AG08395 (cell line): ENCODE data around the gene ERC2.

Experiments
- DNase-seq: peaks from one replicate; pipeline ENCODE4 v3.0.0; 2012; ENCODE audit warnings: mixed read lengths, low spot score

Gene ERC2

DNA sequence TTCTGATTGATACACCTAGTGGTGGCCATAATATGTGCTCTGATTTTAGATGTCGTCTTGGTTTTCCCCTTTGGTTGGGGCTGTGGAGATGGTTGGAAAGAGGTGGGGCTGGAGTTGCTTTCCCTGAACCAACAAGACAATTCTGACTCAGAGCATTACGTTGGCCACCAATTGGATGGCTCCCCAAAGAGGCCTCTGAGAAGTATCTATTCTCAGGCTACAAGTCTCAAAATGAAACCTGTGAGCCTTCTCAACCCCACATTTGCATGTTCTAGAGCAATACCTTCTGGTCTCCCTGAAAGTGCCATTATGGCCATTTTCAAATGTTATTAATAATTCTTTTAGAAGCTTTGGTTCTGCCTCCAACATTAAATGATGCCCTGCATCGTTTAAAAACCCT lies 792.8 kb downstream of the ERC2 start:
- DNase-seq = no peak

DNA sequence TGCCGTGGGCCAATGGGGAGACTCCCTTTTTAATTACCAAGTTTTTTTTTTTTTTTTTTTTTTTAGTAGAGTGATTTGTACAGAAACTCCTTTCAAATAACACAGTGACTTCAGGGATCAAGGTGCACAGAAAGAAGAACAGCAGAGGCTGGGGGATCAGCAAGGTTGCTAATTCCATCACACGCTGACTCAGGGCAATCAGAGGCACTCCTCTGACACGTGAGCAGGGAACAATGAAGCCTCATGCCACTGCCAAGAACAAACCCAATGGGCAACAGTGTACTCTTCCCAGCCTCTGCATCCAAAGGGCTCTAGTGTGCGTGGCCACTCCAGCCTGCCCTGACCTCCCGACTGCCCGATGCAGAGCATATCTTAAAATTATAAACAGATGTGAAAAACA lies 794.5 kb downstream of the ERC2 start:
- no peak for DNase-seq

DNA sequence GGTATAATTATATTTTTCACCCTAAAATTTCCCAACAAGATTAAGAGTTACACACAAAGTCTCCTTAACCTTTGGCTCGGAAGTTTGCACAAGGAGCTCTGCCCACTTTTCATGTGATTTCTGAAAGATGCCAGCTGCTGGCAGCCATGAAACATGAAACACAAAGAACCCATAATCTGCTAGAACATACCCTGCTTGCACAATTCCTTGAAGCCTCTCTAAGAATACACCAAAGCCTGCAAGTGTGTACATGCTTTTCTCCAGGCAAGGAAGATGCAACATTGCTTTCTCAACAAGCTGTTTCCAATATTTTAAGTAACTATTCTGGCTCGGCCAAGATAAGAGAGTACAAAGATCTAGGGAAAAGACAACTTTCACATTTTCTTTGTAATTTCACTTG lies 799.1 kb downstream of the ERC2 start:
- no peak for DNase-seq

DNA sequence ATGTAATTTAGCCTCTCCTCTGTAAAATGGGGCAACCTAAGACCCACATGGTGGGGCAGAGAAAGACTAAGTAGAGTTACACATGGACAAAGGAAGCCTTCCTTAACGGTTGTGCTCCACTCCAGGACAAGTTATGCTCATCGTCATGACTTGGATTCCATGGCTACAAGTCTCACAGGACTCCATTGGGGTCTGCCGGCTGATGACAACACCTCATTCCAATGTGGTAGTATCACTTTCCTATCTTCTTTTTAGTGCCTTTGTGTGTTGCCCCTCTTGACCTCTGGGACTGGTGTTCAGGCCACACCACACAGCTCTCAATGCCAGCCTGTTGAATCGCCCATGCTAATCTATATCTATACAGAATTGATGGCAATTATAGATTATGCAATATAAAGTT lies 799.9 kb downstream of the ERC2 start:
- DNase-seq = peak; percentile 17

DNA sequence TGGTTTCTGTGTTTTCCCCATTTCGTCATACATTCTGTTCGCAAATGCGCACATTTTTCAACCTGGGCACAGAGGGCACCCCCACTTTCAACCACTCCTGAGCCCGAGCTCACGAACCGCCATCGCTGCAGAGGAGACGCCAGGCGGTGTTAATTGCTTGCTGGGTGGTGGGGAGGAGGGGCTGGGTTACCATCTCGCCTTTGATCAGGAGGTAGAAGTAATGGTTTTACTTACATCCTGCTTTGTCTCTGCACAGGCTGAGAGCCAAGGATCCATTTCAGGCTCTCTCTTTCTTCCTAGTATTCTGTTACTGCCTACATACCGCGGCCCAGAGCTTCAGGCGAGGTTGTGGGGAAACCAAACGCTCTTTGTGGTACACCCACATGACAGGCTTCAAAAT lies 803.9 kb downstream of the ERC2 start:
- DNase-seq = no peak

DNA sequence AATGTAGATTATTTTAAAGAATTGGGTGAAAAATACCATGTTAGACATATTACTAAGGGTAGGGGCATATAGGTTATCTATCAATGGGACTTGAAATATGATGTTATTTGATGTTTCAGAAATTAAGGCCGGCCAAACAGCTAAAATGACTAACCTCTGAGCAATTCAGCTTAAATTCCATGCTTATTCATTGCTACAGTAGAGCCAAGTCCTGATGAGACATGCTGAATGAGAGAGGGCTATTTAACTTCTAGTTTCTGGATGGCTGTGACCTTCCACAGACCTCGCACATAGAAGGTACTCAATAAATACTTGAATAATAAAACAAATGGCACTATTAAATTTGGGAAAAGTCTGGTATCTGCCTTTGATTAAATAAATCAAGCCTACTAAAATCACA lies 805.6 kb downstream of the ERC2 start:
- DNase-seq = peak; percentile 71

DNA sequence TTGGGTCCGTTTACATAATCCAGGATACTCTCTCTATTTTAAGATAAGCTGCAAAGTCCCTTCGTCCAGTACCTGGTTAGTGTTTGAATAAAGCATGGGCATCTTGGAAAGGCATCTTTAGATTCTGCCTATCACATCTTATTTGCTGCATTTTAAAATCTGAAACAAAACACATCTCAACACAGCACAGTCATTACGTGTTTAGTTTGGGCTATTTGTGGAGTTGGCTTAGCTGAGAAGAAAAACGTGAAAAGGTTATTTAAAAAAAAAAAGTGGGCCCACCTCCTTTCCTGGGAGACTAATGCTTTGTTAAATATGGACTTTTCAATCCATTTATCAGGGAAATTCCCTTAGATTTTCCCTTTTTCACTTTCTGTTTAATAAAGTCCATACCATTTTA lies 806.7 kb downstream of the ERC2 start:
- DNase-seq = no peak

DNA sequence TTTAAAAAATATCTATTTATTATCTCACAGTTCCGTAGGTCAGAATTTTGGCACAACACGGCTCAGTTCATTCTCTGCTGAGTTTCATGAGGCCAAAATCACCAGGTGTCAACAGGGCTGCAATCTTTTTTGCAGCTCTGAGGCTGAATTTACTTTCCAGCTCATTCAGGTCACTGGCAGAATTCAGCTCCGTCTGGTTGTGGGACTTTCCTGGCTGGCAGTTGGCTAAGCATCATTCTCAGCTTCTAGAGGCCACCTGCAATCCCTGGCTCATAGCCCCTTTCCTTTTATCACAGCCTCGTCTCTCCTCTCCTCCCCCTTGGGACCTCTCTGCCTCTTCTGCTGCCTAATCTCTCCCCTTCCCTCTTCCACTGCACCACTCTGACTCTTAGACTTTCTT lies 807.1 kb downstream of the ERC2 start:
- no peak for DNase-seq

DNA sequence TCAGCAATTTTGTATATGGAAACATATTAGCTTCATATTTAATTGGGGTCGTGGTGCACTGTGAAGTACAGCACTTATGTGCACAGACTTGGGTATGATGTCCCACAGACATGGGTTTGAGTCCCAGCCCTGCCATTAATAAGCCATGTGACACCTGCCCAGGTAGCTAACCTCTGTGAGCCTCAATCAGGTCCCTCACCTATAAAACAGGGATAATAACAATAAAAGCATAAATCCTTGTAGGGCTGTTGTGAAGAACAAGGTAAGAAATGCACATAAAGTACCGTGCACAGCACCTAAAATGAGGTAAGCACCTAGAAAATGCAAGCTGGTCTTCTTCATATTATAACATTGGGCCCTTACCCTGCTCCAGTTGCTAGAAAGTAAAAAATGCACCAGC lies 807.6 kb downstream of the ERC2 start:
- DNase-seq = no peak

DNA sequence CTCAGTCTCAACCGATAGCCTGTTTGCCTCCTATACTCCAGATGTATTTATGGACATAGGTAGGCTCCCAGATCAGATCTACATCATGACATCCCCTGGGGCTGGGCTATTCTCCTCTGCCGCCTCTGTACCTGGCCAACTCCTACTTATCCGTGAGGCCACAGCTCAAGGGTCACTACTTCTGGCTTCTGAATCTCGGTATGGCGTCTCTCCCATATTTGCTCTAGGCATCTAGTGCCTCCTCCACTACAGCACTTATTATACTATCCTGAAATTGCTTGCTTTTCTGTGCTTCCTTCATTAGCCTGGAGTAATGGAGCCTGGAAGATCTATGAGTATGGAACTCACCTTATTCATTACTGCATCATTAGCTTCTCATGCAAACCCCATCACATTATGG lies 808.6 kb downstream of the ERC2 start:
- no peak for DNase-seq

DNA sequence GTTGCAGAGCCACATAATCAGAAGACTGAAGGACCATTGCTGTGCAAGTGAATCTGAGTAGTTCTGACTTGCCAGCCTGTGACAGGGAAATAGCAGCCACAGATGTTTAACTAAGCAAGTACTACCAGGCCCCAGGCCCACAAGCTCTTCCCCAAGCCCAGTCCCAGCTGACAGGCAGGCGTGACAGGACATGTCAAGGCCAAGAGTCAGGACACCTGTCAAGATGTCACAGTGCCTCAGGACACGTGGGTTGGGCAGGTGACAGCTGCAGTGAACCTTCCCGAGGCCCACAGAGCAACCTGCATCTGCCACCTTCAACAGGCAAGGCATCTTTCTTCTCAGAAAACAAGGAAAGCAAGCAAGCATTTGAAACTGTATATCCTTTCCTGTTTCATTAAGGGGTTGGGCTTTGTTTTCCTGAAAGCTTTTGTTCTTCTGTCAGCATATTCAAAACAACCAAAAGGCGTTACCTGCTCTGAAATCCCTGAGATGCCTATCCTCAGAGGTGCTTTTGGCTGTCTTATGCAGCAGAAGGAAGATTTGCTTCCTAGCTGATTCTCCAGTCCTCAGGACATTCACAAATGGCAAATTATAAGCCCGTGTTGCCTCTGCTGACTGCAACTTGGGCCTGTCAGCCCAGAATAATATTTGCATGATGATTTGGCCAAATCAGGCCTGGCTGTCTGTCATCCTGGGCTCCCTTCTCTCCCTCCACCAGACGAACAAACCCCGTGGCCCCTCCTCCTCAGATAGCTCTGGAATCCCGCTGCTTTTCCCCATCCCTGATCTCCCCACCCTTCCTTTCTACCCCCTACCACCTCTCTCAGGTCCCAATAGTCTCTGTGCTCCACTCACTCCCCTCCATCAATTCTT lies 809.3 kb downstream of the ERC2 start:
- DNase-seq = no peak

DNA sequence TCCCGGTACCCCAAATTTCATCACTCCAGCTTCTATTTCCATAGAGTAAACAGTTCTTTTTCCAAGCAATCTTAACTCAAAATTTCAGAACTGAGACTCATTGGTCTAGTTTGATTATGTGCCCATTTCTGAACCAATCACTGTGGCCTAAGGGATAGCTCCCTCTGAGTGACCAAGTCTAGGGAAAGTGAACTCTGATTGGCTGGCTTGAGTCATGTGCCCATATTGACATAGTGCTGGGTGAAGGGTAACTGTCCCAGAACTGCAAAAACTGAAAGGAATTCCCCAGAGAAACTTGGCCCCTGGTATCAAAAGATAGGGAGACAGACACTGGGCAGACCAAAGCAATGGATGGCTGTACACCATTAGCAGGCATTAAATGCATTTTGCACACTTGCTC lies 810.0 kb downstream of the ERC2 start:
- DNase-seq = no peak

DNA sequence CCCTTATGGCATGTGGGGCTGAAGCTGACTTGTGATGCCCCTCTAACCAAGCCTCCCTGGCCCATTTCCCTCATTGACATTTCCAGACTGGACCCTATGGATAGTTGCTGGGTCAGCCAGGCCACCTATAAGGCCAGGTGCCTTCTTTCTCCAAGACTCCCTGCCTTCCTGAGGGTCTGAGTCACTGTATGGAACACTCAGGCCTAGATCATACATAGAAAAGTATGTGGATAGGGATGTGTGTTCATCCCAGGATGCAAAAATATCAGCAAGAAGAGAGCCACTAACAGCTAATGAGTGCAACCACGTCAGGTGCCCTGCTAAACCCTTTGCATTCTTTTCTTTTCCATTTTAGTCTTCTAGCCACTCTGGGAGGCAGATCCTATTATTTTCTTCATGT lies 812.7 kb downstream of the ERC2 start:
- DNase-seq = no peak

DNA sequence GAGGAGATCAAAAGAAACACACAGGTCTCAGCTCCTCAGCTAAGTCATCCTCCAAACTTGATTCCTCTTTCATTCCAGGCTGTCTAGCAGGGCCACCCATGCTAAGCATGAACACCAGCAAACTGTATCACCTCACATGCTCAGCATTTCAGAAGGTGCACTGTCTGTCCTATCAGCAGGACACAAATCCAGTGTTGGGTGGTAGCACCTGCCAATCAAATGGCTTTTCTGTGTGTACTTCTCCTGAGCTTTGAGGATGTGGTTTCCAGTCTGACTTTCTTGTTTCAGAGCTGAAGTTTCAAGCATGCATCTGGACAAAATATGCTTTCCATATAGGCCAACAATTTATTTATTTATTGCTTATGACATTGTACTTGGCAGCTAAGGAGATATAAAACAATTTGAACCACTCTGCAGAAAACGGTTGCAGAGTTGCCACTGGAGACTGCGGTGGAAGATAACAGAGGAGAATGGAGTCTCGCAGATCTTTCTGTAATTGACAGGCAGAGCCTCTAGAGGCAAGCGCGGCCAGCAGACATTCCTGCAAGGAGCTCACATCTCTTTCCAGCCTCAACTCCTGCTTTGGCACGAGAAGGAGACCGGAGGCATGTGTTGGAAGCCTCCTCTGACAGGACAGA lies 814.0 kb downstream of the ERC2 start:
- DNase-seq = peak; percentile 10

DNA sequence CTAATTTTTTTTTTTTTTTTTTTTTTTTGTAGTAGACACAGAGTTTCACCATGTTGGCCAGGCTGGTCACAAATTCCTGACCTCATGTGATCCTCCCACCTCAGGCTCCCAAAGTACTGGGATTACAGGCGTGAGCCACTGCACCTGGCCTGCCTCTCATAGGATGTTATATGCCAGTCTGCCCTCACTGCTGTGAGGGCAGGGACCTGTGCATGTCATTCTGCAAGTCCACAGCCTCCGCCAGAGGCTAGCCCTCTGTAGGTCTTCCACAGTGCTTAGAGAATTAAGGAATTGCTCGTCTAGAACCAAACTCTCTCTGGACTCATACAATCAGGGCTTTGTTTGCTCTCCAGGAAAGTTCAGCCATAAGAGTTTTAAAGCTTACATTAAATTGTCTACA lies 817.3 kb downstream of the ERC2 start:
- DNase-seq = no peak

DNA sequence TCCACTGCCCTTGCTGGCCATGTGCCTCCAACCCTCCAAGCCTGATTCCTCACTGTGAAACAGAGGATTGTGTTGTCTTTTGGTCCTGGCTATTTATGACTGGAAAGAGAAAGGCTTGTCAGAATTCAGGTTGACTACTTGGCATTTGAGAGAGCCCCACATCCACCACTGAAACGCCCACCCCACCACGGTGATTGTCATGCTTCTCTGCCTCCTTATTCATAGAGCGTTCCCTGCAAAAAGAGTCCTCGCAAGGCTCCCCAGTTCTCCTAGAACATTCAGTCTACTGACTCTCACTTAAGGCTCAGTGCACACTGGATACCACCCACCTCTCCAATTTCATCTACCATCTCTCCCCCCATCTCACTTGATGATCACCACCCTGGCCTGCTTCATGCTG lies 818.3 kb downstream of the ERC2 start:
- no peak for DNase-seq

DNA sequence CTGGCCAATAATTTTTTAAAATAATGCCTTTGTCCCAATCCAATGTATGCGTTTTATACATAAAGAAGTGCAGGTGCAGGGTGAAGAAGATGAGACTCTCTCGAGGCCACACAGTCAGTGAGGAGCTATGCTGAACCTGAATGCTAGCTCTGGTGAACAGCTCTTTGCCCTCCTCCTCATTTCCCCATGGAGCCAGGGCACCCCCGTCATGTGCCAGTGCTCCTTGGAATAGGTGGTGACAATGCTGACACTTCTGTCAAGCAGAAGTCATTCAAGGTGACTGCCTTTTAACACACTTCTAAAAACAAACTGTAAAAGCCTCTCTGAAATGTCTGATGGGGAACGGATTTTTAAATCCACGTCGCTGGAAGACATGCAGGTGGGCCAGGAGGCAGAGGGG lies 818.7 kb downstream of the ERC2 start:
- DNase-seq = no peak

DNA sequence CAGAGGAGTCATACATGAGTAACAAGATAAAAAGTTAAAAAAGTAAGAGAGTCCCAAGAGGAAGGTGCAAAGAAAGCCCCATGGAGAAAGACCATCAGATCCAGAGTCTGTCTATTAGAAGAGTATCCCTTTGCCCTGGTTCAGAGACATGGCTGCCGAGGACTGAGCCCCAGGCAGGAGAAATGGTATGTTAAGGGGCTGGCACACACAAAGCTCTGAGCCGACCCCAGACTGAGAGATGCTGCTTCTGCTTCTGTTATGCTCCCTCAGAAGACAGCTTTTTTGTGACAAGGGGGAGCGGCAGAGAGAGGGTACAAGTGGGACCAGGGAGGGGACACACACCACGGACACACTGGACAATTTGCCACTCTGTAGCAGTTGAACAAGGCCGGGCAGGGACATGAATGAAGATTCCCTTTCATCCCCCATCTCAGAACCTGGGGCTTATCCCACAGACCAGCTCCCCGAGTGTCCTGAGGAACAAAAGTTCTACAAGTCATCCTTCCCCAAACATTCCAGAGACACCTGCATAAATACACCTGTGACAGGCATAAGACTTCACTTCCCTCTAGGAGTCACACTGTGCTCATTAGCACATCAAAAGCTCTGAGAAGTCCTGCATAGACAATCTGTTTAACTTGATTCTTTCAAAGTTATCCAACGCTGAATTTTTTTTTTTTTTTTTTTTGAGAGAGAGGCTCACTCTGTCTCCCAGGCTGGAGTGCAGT lies 819.5 kb downstream of the ERC2 start:
- no peak for DNase-seq

DNA sequence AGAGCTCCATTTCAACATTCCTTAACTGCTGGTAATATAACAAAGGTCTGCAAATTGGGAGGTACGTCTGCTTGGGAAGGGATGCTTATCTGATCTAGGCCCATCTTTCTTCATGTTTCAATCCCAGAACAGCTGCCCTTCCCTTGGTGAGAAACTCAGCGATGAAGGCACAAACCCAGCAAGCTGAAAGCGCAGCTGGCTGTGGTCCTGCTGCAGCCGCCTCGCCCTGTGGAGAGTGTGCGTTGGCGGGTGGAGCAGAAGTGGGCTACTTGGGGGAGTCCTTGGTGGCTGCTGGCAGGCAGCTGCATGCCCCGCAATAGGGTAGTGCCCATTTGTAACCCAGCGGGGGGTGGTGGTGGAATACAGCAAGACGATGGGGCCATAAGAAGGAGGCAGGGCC lies 820.6 kb downstream of the ERC2 start:
- DNase-seq = no peak

DNA sequence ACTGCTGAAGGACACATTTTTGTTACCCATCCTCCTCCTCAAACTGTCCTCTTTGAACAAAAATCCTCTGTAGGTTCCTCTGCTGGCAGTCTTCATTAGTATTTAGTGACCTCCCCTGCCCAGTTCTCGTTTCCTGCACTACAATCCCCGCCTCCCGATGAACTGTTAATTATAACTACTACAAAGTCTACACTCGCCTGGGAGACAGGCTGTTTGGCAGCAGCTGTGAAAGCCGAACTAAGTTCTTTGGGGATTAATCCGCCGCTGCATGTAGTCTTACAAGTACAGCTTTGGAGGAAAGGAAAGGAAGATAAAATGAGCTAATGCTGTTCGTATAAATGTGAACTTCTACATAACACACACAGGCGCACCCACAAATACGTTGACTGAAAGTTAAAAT lies 821.2 kb downstream of the ERC2 start:
- no peak for DNase-seq

DNA sequence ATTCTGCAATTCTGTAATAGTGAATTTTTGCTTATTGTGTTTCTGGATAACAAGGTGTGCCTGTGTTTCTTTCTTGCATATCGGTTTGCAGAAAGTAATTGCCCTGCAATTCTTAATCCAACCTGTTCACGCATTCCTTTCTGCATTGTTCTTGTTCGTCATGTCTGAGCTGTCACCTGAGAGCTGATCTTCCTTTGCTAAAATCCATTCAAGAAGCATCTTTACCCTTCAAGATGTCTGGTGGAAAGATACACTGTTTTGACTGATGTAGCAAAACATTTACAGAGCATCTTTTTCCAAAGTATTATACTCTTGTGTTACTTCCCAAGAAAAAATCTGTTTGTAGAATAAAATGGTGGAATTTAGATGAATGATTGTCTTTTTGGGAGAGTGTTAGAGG lies 822.1 kb downstream of the ERC2 start:
- no peak for DNase-seq

DNA sequence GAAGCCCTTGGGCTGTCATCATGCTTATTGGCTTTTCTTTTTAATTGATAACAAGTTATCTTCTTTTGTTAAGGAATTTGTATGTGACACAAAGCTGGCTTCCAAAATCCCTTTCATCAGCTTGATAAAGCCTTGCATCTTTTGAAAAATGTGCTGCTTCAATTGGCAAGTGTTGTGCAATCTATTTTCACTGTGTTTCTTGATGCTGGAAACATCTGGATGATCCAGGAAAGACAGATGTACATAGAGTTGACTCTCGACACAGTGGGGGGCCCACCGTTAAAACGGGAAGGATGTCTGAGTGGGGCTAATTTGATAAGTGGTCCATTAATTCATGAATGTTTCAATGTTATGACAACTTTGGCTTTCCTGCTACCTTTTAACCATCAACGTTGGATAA lies 822.8 kb downstream of the ERC2 start:
- DNase-seq = no peak

DNA sequence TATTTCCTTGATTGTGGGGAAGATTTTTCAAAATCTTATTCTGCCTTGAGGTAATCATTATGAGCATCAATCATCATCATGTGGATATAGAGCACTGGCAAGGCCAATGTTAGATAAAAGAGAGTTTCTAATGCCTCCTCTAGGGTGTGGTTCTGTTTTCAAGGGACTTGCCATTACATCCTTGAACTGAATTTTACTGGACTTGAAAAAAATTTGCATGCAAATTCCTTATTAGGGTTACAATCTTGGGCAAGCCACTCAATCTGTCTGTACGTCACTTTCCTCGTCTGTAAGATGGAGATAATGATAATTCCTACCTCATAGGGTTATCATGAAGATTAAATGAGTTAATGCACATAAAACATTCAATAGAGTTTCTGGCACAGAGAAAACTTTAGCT lies 825.0 kb downstream of the ERC2 start:
- DNase-seq = no peak
